ENCODE measurements around the gene TMEM126B.
"Not testable (repeated sequence)": the region's sequence is repeated elsewhere in the genome, so short reads cannot be mapped to it uniquely, and the experiment has no call there.

Gene TMEM126B

DNA sequence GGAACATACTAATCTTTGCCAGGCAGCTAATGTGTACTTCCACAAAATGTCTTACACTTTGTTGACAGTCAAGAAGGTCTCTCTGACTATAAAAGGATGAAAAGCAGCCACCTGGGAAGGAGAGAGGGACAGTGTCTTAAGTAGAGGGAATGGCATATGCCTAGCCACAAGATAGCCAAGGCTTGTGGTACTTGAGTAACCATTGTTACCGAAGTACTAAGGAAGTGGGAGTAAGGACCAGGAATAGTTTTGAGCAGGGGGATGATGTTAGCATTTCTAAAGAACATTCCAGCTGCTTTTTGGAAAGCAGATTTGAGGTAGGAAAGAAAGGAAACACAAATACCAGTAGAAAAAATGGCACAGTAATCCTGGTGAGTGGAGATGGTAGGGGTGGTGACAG, 22.7 kb downstream of the TMEM126B start:
- DNase-seq, result no peak

DNA sequence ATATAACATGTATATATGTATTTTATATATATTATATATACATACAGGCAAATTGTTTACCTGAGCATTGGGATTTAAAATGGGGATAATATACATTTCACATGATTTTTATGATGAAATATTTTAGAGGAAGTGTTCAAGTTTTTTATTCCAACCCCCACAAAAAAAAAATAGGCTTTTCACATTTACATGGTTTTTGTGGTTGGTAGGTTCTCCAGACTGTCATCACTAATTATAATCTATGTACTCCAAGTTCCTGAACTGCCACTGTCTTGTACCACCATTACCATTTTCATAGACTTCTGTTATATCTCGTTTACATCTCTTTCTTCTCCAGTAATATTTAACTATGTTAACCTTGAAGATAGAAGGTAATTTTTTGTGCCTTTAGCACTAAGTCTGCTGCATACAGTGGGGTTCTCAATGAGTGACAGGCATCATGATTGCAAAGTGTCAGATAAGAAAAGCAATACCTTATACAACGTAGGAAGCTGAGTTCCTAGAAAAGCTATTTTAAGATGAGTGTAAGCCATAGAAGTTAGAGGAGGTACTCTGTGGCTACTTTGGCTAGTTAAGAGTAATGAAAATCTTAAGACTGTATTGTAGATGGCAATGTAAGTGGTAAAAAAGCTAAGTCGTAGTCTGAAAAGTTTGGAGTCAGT, 24.5 kb downstream of the TMEM126B start:
- no peak for DNase-seq

DNA sequence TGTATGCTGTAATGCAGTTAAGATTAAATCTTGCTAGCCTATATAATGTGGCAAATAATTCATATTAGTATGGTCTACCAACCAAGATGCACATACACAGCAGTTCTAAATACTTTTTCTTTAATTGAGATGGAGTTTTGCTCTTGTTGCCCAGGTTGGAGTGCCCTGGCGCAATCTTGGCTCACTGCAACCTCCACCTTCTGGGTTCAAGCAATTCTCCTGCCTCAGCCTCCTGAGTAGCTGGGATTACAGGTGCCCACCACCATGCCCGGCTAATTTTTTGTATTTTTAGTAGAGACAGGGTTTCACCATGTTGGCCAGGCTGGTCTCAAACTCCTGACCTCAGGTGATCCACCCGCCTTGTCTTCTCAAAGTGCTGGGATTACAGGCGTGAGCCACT, 25.9 kb downstream of the TMEM126B start:
- DNase-seq, result not testable (repeated sequence)

DNA sequence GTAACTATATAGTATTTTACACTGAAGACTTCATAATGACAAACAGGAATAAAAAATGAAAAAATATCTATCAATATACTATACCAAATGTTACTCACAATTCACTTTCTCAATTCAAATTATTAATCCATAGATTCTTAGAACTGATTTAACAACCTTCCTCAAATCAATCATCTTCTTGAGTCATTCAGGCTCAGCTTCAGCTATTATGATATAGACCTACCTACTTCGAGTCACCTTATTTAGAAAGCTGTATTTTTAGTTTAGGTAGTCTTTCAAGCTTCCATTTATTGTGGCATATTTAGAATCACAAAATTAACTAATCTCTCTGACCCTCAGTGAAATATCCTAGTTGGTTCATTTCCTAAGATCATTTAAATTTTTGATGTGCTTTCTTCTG, 28.4 kb downstream of the TMEM126B start:
- DNase-seq, result no peak

DNA sequence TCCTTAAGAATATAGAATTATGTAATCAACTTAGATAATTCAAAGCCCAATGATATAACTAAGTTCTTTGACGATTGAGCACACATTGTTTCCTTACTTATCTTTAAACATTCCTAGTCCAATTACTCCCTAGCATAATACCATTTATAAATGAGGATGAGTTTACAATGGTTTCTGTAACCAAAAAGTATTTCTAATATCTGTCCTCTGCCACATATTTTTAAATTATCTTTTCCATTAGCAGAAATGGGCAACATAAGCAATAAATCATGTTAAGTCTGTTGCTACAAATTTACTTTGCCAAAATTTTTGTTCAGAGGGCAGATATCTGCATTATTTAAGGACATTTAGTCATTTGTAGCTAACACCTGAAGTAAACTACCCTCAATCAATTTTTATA, 29.8 kb downstream of the TMEM126B start:
- no peak for DNase-seq

DNA sequence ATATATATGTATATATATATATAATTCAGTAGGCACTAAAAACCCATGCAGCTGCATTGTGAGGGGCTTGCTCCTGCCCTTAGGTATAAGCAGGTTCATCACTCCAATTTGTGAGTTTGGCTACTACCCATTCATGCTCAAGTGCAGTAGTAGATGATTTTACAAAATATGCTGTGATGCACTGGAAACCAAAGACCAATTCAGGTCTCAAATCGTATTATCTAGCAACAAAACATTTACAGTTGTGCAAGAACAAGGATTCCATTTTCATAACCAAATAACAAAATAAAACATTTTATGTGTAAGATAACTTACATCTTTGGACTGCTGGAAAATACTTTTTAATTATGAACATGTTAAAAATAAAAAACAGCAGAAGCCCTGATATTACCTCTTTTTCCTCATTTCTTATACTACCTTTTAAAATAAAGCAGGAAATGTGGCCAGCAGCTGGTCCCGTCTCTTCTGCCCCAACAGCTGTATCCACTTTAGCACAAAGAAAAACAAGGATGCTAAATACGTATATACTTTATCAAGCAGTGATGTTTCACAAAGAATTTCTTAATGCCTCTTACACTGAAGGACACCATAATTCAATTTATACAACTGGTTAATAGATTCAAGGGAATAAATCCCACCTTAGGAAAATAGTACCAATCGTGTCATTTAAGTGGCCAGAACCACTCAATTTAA, 33.7 kb downstream of the TMEM126B start:
- DNase-seq, result no peak

DNA sequence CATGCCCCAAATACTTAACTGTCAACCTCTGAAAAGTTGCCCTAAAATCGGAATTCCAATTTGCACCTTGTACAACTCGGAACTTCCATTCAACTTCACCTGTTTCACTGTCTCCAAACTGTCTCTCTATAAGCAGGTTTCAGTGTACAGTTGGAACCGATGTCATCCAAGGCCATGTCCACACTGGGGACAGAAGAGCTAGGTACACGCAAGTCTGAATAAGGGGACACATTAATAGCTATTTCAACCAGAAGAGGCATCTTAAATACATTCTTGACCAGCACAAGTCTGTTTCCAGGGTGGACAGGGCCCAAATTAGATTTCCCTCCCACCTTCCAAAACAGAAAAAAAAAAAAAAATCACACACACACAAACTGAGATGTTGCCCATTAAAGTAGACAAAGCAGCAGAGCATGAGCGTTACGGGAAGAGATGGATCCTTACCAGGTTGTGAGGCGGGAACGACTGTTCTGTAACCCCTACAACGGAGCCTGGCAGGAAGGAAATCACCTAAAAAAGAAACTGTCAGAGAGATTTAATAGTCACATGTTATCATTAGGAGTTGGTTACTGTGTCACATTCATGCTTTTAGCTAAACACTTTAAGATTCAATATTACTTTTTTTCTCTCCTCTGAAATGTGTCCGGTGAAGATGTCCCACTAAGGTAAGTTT, 34.8 kb downstream of the TMEM126B start:
- no peak for DNase-seq

DNA sequence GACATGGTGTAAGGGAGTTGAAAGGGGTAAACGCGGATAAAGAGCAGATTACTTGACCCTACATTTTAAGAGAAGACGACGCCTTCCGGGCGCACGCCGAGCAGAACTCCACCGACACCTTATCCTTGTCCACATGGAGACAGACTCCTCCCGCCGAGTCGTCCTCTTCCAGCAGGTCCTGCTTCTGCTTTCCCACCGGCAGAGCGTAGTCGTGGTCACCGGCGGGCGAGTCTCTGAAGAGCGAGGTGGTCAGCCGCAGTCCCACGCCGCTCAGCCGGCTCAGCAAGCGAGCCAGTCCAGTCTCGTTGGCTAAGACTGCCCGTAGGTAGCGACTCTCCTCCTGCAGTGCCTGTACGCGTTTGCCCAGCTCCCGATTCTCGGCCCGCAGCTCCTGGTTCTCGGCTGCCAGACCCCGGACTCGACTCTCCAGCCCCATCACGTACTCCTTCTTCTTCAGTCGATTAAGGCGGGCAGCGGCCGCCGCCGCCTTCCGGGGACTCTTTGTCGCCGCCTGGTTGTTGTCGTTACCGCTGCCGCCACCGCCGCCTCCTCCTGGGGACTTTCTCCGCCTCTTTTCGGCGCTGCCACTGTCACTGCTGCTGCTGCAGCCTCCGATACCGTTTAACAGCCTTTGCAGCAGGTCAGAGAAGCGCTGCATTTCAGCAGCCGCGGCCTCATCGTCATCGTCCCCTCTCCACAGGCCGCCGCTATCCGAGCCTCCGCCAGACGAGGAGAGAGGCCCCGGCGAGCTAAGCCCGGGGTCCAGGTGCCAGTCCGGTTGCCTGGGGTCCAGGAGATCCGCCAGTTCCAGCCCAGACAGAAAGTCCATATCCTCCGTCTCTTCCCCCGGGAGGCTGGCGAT, 35.6 kb downstream of the TMEM126B start:
- DNase-seq, result peak; percentile 12

DNA sequence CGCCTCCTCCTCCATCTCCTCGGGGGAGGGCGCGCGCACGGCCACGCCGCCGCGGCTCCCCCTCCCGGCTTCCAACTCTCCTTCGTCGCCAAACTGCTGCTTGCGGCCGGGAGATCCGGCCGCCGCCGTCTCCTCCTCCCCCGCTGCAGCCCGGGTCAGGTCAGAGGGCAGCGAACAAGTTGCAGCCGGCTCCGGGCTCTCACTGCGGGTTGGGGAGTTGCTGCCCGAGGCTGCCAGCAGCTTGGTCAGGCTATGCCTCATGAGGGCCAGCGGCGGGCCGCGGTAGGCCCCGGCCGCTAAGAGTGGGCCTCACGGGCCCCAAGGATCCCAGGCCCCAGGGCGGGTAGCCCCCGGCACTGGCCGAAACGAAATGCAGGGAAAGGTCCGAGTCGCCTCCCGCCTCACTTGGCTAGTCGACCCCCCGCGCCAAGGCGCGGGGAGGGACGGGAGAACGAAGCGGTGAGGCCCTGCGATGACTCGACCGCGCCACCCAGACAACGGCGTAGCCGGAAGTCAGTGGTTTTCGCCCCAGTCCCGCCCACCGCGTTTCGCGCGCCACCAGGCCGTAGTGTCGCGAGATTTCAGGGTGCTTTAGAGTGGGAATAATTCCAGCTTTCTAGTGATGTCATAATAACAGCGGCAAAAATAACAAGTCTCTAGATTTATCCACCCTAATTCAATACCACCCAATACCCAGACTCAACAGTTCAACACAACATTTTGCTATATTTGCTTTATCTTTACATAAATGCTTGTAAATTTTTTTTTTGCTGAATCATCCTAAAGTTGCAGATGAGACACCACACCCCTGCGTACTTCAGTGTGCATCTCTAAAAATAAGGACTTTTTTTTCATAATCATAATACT, 36.5 kb downstream of the TMEM126B start, which contains the start of gene CREBZF:
Gene CREBZF (minus strand): TSS at position 515 of the 867 bp plus-strand sequence. CDS start 254 bp downstream, at position 261.
- DNase-seq, result peak; percentile 62

DNA sequence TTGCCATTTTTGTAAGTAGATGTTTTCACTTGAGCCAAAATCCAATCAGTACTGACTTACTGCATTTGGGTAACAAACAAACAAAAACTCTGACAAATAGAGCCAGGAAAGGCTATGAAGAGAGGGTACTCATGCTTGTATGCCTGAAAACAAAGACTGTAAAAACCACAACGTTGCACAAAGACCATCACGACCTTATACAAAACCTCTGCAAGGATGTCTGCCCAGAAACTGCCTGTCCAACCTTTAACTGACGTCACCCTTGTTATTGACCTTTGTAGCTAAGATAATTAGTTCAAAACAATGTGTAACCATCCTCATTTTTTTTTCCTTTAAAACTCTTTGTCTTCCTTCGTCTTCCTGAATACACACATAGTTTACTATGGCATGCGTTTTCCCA, 37.3 kb downstream of the TMEM126B start:
- DNase-seq, result no peak

DNA sequence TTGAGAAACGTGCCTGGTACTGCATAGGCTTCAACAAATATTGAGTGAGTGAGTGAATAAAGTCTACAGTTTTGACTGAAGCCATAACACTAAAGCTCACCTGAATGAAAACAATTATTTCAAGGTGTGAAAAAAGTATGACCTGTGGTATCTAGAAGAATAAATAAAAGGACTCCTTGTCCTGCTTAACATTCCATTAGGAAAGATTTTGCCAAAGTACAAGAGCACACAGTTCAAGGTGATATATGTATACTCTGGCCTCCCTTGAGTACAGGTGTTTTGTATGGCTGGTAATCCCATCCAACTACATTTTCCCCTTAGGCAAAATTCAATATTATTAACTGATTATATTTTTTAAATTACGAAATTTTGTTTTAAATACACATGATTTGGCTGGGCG, 38.3 kb downstream of the TMEM126B start:
- DNase-seq, result no peak

DNA sequence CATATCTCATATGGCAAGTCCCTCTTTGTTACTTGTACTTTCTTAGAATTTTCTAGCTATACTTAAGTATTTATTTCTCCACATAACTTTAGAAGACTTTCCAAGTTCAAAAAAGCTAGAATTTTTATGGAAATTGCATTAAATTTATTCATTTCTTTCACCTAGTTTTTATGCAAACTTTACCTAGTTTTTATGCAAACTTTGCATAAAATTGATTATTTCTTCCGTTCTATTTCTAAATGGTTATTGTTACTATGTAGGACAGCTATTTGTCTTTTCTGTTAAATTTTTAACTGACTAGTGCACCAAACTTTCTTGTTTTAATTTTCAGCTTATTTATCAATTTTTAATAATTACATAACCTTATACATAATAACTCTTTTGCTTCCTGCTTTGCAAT, 39.8 kb downstream of the TMEM126B start:
- DNase-seq, result no peak

DNA sequence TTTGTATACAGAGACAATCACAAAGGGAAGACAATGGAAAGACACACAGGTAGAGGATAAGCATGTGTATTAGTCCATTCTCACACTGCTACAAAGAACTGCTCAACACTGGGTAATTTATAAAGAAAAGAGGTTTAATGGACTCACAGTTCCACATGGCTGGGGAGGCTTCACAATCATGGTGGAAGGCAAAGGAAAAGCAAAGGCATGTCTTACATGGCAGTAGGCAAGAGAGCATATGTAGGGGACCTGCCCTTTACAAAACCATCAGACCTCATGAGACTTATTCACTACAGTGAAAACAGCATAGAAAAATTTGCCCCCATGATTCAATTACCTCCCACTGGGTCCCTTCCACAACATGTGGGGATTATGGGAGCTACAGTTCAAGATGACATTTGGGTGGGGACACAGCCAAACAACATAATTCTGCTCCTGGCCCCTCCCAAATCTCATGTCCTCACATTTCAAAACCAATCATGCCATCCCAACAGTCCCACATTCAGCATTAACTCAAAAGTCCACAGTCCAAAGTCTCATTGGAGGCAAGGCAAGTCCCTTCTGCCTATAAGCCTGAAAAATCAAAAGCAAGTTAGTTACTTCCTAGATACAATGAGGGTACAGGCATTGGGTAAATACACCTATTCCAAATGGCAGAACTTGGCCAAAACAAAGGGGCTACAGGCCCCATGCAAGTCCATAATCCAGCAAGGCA, 42.7 kb downstream of the TMEM126B start:
- DNase-seq, result not testable (repeated sequence)

DNA sequence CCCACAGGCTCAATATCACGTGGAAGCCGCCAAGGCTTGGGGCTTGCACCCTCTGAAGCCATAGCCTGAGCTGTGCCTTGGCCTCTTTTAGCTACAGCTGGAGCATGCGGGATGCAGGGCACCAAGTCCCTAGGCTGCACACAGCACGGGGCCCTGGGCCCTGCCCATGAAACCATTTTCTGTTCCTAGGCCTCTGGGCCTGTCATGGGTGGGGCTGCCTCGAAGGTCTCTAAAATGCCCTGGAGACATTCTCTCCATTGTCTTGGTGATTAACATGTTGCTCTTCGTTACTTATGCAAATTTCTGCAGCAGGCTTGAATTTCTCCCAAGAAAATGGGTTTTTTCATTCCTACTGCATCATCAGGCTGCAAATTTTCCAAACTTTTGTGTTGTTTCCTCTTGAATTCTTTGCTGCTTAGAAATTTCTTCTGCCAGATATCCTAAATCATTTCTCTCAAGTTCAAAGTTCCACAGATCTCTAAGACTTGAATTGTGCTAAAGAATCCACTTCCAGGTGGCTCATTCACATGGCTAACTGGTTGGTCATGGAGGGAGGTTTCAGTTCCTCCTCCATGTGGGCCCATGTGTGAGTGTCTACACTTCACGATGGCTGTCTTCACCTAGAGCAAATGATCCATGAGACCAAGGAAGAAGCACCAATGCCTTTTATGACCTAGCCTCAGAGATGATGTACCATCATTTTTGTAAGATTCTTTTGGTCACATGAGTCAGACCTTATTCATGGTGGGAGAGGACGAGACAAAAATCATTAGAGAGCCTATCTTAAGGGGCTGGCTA, 43.9 kb downstream of the TMEM126B start:
- no peak for DNase-seq

DNA sequence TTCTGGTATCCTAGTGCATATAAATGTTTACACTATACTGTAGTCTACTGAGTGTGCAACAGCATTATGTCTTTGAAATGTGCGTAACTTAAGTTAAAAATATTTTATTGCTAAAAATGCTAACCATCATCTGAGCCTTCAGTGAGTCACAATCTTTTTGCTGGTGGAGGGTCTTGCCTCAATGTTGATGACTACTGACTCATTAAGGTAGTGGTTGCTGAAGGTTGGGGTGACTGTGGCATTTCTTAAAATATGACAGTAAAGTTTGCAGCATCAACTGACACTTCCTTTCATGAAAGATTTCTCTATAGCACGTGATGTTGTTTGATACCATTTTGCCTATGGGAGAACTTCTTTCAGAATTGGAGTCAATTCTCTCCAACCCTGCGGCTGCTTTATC, 45.0 kb downstream of the TMEM126B start:
- DNase-seq, result no peak

DNA sequence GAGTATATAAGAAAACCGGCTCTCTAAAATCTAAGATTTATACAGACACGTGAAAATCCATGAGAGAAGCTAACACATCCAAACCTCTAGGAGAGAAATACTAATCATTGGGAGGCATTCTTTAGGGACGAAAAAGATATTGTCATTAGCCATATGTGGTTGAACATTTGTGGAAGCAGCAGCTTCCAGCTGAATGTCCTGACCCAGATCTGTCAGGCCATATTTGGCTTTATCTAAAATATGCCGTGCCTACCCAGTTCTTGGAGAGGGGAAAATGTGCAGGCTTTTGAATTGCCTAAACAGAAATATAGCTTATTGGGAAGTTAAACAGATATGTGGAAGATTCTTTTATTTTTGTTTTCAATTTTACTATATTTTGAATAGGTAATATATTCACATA, 51.2 kb downstream of the TMEM126B start:
- no peak for DNase-seq

DNA sequence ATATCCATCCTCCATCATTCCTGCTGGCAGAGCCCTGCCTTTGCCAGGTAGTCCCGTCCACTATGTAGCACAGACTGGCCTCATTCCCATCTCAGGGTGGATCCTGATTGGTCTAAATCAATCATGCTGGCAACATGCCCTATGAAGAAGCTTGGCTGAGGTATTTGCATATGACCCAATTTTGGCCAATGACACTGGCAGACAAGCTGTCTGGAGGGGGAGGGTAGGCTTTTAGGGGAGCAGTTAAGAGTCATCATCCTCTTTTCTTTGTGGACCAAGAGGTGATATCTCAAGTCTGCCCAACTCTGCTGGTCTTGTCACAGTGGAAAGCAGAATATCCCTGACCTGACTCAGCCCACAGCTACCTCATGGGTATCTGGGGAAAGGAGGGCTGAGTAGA, 52.5 kb downstream of the TMEM126B start:
- DNase-seq, result no peak

DNA sequence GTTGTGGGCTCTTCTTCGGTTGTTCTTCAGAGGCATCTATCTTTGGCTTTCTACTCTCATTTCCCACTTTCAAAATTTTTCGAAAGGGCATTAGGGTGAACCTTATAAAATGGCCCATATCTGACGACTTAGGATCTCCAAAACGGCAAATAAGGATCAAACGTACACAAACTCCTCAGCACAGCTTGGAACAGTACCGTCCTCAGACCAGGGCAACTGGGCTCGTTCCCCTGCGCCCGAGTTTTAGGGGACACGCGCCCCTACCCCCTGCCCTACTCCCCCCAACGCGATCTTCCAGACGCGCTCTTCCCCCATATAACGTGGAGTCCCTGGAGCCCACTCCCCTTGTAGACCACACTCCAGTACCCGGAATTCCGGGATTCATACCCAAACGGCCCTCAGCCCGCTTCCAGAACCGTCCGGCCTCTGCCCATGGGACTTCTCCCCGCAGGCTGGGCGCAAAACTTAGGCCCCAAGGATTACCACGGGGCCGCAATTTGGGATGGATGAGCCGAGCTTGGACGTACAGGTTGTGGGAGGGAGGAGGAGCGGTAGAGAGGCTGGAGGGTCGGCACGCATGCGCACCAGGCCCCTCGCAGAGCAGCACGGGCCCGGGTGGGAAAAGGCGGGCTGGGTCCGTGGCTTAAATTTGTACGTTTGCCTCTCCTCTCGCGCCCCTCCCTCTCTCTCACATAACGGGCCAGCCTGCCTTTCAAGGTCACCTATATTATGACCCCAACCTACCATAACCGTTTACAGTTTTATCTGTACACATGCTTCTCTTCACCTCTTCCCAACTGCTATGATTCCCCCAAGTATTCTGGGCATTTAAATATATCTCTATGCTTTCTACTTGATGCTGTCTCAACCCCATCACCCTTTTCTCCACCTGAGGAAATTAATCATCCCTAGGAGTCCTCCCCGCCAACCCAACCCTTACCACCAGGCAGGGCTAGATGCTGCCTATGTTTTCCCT, 54.2 kb downstream of the TMEM126B start:
- DNase-seq, result no peak

DNA sequence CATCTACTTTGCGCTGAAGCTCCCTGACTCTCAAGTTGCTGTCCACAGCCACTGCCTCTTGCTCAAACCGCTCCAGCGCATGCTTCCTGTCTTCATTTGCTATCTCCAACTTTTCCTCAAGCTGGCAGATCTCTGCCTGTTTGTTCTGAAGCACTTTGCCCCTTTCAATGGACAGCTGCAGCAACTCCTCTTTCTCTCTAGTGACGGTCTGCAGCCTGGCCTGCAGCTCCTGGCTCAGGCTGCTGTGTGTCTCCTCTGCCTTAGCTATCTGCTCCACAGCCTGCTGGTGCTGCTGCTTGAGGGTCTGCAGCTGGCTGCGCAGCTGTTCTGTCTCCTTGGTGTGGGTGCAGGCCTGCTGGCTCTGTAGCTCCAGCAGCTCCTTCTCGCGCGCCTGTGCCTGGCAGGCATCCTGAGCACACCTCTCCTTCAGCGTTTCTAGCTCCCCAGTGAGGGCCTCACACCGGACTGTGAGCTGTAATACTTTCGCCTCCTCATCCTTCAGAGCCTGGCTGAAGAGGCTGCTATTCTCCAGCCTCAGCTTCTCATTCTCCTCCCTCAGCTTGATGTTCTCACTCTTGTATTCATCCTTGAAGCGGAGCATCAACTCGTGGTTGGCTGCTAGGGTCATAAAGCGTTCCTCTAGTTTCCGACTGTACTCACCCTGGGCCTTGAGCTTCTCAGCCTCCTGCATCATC, 56.9 kb downstream of the TMEM126B start:
- DNase-seq, result no peak

All from NCI-H1436 treated with DMSO at 0.1 percent for 48 hours (cell line).